UCSD-AML1 (cell line): Measurements from ENCODE around the gene MRGPRD.

Experiments
- DNase-seq: peaks from one replicate; lab custom pipeline; 2025; ENCODE audit not compliant: unreplicated experiment; lab: John Stamatoyannopoulos, UW

MRGPRD gene

GRCh38 chr11:68933605-68934320 is 47.0 kb downstream of the MRGPRD start:
- no peak for DNase-seq

GRCh38 chr11:68932933-68933577 is 47.7 kb downstream of the MRGPRD start:
- no peak for DNase-seq

- DNase-seq = no peak
Observed at GRCh38 chr11:68932358-68932757, 48.4 kb downstream of the MRGPRD start.

GRCh38 chr11:68931911-68932310 is 48.9 kb downstream of the MRGPRD start:
- DNase-seq = no peak

GRCh38 chr11:68930991-68931855 is 49.6 kb downstream of the MRGPRD start:
- no peak for DNase-seq
